Adrenal gland (tissue), 5 donors: ENCODE measurements around the gene LRFN2.

Source experiments
- POLR2A ChIP-seq, 2 donors: fragments of 450-650 bp; IDR thresholded peaks; one replicate each; pipeline ENCODE4 v1.6.1; 2017; ENCODE audit warnings: antibody characterized with exemption in 2 of 2, mild to moderate bottlenecking in 2 of 2, moderate library complexity in 1 of 2
- TF ChIP-seq, protein P1 (sequence below), 6 experiments: fragments of 450-650 bp in 4 of 6; fragments of 200-600 bp in 2 of 6; sonication (generic) in 1 of 6; IDR thresholded peaks; 1 replicate in 5 of 6; 2 replicates in 1 of 6; pipeline versions ENCODE4 v1.5.1 to v1.8.0; 2016 to 2021; ENCODE audit warnings: antibody characterized with exemption in 6 of 6, mild to moderate bottlenecking in 2 of 6, moderate library complexity in 1 of 6
- donor health status: DM: no; HTN: no; CAD: no.

GRCh38 chr6:40538556-40538955 is 48.6 kb downstream of the LRFN2 start:
- TF ChIP-seq, protein P1, sequence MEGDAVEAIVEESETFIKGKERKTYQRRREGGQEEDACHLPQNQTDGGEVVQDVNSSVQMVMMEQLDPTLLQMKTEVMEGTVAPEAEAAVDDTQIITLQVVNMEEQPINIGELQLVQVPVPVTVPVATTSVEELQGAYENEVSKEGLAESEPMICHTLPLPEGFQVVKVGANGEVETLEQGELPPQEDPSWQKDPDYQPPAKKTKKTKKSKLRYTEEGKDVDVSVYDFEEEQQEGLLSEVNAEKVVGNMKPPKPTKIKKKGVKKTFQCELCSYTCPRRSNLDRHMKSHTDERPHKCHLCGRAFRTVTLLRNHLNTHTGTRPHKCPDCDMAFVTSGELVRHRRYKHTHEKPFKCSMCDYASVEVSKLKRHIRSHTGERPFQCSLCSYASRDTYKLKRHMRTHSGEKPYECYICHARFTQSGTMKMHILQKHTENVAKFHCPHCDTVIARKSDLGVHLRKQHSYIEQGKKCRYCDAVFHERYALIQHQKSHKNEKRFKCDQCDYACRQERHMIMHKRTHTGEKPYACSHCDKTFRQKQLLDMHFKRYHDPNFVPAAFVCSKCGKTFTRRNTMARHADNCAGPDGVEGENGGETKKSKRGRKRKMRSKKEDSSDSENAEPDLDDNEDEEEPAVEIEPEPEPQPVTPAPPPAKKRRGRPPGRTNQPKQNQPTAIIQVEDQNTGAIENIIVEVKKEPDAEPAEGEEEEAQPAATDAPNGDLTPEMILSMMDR (IDR thresholded peaks at IDR 0.05) = no peak
- no peak for TF ChIP-seq POLR2A (IDR thresholded peaks at IDR 0.05)
